B cell (primary cell): ENCODE results near the gene LECT2. TPM values are rescaled to one million over a fixed set of nuclear protein-coding genes. Genes with fewer than 3 reads are reported as not detected.

Experiments used
- ATAC-seq: fragments of 200-7000 bp; cut with Tn5 transposase; one replicate; pipeline ENCODE4 v1.10.0; 2021; ENCODE audit warnings: low read depth, mild to moderate bottlenecking, moderate number of reproducible peaks, moderate library complexity
- CTCF ChIA-PET: fragments of 350-600 bp; sonication (Branson Sonifier 250); formaldehyde crosslinking; loops from one replicate; lab custom pipeline; 2021; ENCODE audit warnings: antibody characterized with exemption, inconsistent platforms; lab: Charles Lee
- POLR2A ChIA-PET: fragments of 350-600 bp; sonication (Branson Sonifier 250); formaldehyde crosslinking; loops from one replicate; lab custom pipeline; 2021; ENCODE audit warnings: antibody characterized with exemption; lab: Charles Lee
- DNase-seq: peaks from one replicate; pipeline ENCODE4 v3.0.0; 2013
- H2AFZ ChIP-seq: 2 replicates; pipeline ENCODE4 v1.6.1; 2012; ENCODE audit warnings: mild to moderate bottlenecking, low read depth, low read length; ENCODE audit not compliant: insufficient read depth, poor library complexity, severe bottlenecking
- H3K27ac ChIP-seq, 2 donors: 1 replicate in 1 of 2; 2 replicates in 1 of 2; pipeline ENCODE4 v1.5.1; 2012 to 2013; ENCODE audit warnings: low read length in 2 of 2, mild to moderate bottlenecking in 2 of 2, moderate library complexity in 1 of 2
- H3K27me3 ChIP-seq, 4 experiments: fragments of 200-600 bp in 1 of 4; sonication (generic) in 1 of 4; replicated peaks in 1 of 4; 1 replicate in 2 of 4; 2 replicates in 2 of 4; pipeline versions ENCODE4 v1.6.1 to v1.7.0; 2013 to 2016; ENCODE audit warnings: low read length in 3 of 4, mild to moderate bottlenecking in 2 of 4, mixed read lengths in 1 of 4, moderate library complexity in 1 of 4; ENCODE audit not compliant: insufficient read depth in 4 of 4, control insufficient read depth in 3 of 4; ENCODE audit errors: control extremely low read depth in 1 of 4
- H3K36me3 ChIP-seq, 2 experiments: replicated peaks in 1 of 2; 1 replicate in 1 of 2; 2 replicates in 1 of 2; pipeline versions ENCODE4 v1.6.1 to v1.7.1; 2013; ENCODE audit warnings: low read length in 1 of 2; ENCODE audit not compliant: insufficient read depth in 2 of 2, control insufficient read depth in 1 of 2; ENCODE audit errors: control extremely low read depth in 1 of 2, extremely low read depth in 1 of 2
- H3K4me1 ChIP-seq, 2 donors: fragments of 200-600 bp in 1 of 2; sonication (generic) in 1 of 2; 1 replicate in 1 of 2; 2 replicates in 1 of 2; pipeline versions ENCODE4 v1.5.1 to v1.6.1; 2013 to 2017; ENCODE audit warnings: low read length in 2 of 2; ENCODE audit not compliant: control insufficient read depth in 2 of 2, insufficient read depth in 2 of 2
- H3K4me2 ChIP-seq: replicated peaks from 2 replicates; pipeline ENCODE3; 2012; ENCODE audit warnings: mild to moderate bottlenecking, low read depth, low read length; ENCODE audit not compliant: poor library complexity, severe bottlenecking
- H3K4me3 ChIP-seq, 5 experiments: fragments of 200-600 bp in 1 of 5; sonication (generic) in 1 of 5; 1 replicate in 3 of 5; 2 replicates in 2 of 5; pipeline versions ENCODE4 v1.5.1 to v1.7.0; 2011 to 2016; ENCODE audit warnings: low read length in 4 of 5, mild to moderate bottlenecking in 4 of 5, low read depth in 2 of 5, control low read depth in 1 of 5, moderate library complexity in 1 of 5; ENCODE audit not compliant: insufficient read depth in 1 of 5; ENCODE audit errors: control extremely low read depth in 1 of 5, extremely low read depth in 1 of 5
- H3K79me2 ChIP-seq: fragments of 200-600 bp; sonication (generic); one replicate; pipeline ENCODE4 v1.6.0; 2016; ENCODE audit warnings: low read length; ENCODE audit not compliant: control insufficient read depth, insufficient read depth
- H3K9ac ChIP-seq: fragments of 200-600 bp; sonication (generic); 2 replicates; pipeline ENCODE4 v1.6.1; 2017; ENCODE audit warnings: mild to moderate bottlenecking, low read length, moderate library complexity
- H3K9me3 ChIP-seq, 3 donors: one replicate each; pipeline versions ENCODE4 v1.6.1 to v1.7.1; 2013; ENCODE audit warnings: low read length in 2 of 3; ENCODE audit not compliant: control insufficient read depth in 2 of 3, insufficient read depth in 1 of 3; ENCODE audit errors: control extremely low read depth in 1 of 3
- H4K20me1 ChIP-seq: 2 replicates; pipeline ENCODE4 v1.6.0; 2012; ENCODE audit warnings: mild to moderate bottlenecking, low read length; ENCODE audit not compliant: insufficient read depth, control insufficient read depth, poor library complexity, severe bottlenecking
- H3K27ac Mint-ChIP-seq: one replicate; pipeline ENCODE4 v1.8.0; 2021; ENCODE audit warnings: mixed read lengths
- H3K27me3 Mint-ChIP-seq: one replicate; pipeline ENCODE4 v1.8.0; 2021; ENCODE audit warnings: mixed read lengths
- H3K4me1 Mint-ChIP-seq: one replicate; pipeline ENCODE4 v1.8.0; 2021; ENCODE audit warnings: mixed read lengths
- H3K4me3 Mint-ChIP-seq: one replicate; pipeline ENCODE4 v1.8.0; 2021; ENCODE audit warnings: mixed read lengths
- H3K9me3 Mint-ChIP-seq: one replicate; pipeline ENCODE4 v1.8.0; 2022; ENCODE audit warnings: mixed read lengths; ENCODE audit not compliant: insufficient read depth
- EZH2 ChIP-seq: IDR thresholded peaks from 2 replicates; pipeline ENCODE4 v1.6.1; 2012; ENCODE audit warnings: borderline replicate concordance, low read depth, mild to moderate bottlenecking, moderate library complexity, low read length; ENCODE audit not compliant: insufficient read depth, poor library complexity, severe bottlenecking
- WGBS: methylation state at CpG from one replicate; pipeline ENCODE4 v1.1.5; 2013; ENCODE audit warnings: missing lambda C conversion rate; ENCODE audit not compliant: insufficient coverage; 5-methylcytosine and 5-hydroxymethylcytosine counted together
- intact Hi-C: fragments of 100-400 bp; cut with micrococcal nuclease; formaldehyde crosslinking; loops from one replicate; pipeline ENCODE4 v1.10.0; 2022
- polyA plus RNA-seq: library from polyadenylated mRNA; depleted of rRNA; stranded (reverse); fragments of >200 nt; gene quantifications from 2 replicates; pipeline ENCODE4 v1.2.3, GENCODE V29; 2012
- total RNA-seq, 2 donors: library from RNA; stranded (reverse); fragments of 120-200 nt in 1 of 2; gene quantifications; 1 replicate in 1 of 2; 2 replicates in 1 of 2; pipeline versions ENCODE4 v1.2.3 to v1.2.4, GENCODE V29; 2013 to 2022
- TF ChIP-seq, protein P1 (sequence below): fragments of 200-600 bp; IDR thresholded peaks from one replicate; pipeline ENCODE4 v1.8.0; 2022; ENCODE audit warnings: antibody characterized with exemption, mild to moderate bottlenecking

Gene LECT2
- total and polyA plus RNA-seq, 2 donors (not counting 1 experiment from before 2014, with no cell fraction given), result not detected

DNA sequence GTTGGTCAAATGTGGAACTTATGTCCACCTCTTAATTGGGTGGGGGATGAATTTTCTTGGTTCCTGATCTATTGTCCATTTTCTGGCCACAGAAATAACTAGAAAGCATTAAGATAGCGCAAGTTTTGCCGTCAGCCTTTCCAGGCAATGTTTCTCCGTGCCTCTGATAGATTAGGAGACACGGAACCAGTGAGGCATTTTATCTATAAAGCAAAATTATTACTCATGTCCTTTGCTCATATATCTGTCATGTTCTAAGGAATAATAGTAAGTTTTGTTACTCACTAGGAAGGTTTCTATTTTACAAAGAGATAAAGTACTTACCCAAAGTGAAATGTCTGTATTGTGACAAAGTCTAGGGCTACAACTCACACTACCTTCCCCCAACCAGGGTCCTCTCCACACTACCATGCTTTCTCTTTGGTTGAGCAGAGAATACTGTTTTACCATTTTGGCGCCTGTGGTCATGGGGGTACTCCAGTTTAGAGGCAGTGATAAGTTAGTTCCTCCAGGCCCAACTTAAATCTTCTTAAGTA lies 39.2 kb downstream of the LECT2 start:
- DNase-seq (no peak), ATAC-seq (no peak)
- no peak overlapping the region for H3K9ac ChIP-seq
- H3K36me3 ChIP-seq, result no peaks in the 10 kb centered on the region
- TF ChIP-seq, protein P1, sequence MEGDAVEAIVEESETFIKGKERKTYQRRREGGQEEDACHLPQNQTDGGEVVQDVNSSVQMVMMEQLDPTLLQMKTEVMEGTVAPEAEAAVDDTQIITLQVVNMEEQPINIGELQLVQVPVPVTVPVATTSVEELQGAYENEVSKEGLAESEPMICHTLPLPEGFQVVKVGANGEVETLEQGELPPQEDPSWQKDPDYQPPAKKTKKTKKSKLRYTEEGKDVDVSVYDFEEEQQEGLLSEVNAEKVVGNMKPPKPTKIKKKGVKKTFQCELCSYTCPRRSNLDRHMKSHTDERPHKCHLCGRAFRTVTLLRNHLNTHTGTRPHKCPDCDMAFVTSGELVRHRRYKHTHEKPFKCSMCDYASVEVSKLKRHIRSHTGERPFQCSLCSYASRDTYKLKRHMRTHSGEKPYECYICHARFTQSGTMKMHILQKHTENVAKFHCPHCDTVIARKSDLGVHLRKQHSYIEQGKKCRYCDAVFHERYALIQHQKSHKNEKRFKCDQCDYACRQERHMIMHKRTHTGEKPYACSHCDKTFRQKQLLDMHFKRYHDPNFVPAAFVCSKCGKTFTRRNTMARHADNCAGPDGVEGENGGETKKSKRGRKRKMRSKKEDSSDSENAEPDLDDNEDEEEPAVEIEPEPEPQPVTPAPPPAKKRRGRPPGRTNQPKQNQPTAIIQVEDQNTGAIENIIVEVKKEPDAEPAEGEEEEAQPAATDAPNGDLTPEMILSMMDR, result no peak
- TF ChIP-seq EZH2, result no peak
- Mint-ChIP-seq H3K4me1 (no peaks in the 10 kb centered on the region), H3K9me3 (peaks cover 1% of the 10 kb centered on the region), H3K27ac (no peak overlapping the region), H3K27me3 (peaks cover 65% of the 10 kb centered on the region), H3K4me3 (no peak overlapping the region)
- peaks cover 0 to 12% (median 2%) of the 10 kb centered on the region in 4 experiments for H3K27me3 ChIP-seq
- no peak overlapping the region for H3K4me2 ChIP-seq
- no peaks in the 10 kb centered on the region for H3K79me2 ChIP-seq
- ChIA-PET POLR2A (no interaction called here), CTCF (no interaction called here)
- no peaks in the 10 kb centered on the region for H3K9me3 ChIP-seq
- H3K4me1 ChIP-seq, result no peaks in the 10 kb centered on the region
- H2AFZ ChIP-seq, result no peak overlapping the region
- no peaks in the 10 kb centered on the region for H4K20me1 ChIP-seq
- H3K4me3 ChIP-seq, result no peak overlapping the region
- intact Hi-C loops, result no loop called here
- H3K27ac ChIP-seq, result no peak overlapping the region
- 100% methylated on average over 3 of the region's 5 CpGs for WGBS

DNA sequence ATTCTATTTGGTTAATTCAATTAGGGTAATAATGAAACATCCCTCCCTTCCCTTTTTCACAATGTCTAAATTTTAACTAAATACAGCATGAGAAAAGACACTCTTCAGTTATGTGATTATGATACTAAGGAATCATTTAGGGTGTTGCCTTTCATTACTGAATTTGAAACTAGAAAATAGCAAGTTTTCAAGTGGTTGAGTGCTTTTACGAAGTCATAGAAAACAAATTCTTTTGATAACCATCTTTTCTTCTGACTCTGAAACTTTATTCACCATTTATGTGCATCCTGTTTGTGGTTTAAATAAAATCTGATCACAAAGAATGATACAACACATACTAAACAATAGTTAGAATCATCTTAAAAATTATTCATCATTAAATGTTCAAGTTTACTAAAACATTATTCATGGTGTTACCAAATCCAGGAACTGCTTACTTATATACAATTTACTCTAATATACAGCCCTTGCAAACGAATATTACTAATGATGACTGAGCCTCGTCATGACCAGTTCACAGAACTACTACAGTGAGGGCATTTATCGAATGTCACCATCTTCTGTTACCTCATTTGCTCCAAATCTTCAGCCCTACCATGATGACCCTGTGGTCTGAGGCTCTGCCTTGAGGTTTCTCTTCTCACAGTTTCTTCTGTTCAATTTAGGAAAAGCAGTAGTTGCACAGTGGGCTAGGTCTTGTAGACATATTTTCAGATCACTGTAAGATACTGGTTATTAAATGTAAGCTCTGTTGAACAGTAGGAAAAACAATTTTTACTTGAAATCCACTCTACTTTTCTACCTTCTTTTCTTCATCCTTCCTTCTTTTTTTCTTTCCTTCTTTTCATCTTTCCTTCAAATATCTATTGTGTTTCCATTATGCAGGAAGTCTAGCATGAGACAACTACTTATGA lies 40.8 kb downstream of the LECT2 start:
- ChIA-PET CTCF (no interaction called here), POLR2A (no interaction called here)
- TF ChIP-seq, protein P1, result no peak
- no peak for TF ChIP-seq EZH2
- ATAC-seq (no peak), DNase-seq (no peak)
- WGBS, result 73% methylated on average over 3 of the region's 4 CpGs
- Histone ChIP-seq H3K27ac (no peak overlapping the region), H3K9me3 (no peaks in the 10 kb centered on the region), H3K4me3 (no peak overlapping the region), H3K4me2 (no peak overlapping the region), H3K36me3 (no peaks in the 10 kb centered on the region), H3K9ac (no peak overlapping the region), H2AFZ (no peak overlapping the region), H3K4me1 (no peaks in the 10 kb centered on the region), H3K79me2 (no peaks in the 10 kb centered on the region), H4K20me1 (no peaks in the 10 kb centered on the region), H3K27me3 (peaks cover 0 to 17% (median 4%) of the 10 kb centered on the region in 4 experiments)
- Mint-ChIP-seq H3K9me3 (peaks cover 1% of the 10 kb centered on the region), H3K4me3 (no peak overlapping the region), H3K27ac (no peak overlapping the region), H3K27me3 (peaks cover 67% of the 10 kb centered on the region), H3K4me1 (no peaks in the 10 kb centered on the region)
- intact Hi-C loops, result no loop called here
